ENCODE measurements around the gene TSTD2.
"Not testable (repeated sequence)": the region's sequence is repeated elsewhere in the genome, so short reads cannot be mapped to it uniquely, and the experiment has no call there.

The TSTD2 gene

DNA sequence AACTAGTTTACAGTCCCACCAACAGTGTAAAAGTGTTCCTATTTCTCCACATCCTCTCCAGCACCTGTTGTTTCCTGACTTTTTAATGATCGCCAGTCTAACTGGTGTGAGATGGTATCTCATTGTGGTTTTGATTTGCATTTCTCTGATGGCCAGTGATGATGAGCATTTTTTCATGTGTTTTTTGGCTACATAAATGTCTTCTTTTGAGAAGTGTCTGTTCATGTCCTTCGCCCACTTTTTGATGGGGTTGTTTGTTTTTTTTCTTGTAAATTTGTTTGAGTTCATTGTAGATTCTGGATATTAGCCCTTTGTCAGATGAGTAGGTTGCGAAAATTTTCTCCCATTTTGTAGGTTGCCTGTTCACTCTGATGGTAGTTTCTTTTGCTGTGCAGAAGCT is 51.6 kb downstream of the TSTD2 start:
- DNase-seq: not testable (repeated sequence)

DNA sequence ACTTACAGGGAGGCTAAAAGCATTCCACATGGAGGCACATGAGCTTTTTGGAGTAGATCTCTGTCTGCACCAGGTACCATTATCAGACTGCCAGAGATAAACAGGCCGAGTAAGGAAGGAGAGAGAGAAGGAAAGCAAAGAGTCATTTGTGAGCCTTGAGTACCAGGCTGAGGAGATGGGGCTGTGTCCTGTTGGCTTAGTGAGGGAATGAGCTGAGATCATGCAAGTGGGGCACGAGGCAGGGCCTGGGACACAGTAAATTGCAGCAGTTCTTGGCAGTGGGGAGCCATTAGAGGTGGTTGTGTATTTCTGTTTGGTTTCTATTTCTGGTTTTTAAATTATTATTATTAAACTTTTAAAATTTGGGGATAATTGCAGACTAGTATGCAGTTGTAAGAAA is 53.3 kb downstream of the TSTD2 start:
- DNase-seq: no peak

DNA sequence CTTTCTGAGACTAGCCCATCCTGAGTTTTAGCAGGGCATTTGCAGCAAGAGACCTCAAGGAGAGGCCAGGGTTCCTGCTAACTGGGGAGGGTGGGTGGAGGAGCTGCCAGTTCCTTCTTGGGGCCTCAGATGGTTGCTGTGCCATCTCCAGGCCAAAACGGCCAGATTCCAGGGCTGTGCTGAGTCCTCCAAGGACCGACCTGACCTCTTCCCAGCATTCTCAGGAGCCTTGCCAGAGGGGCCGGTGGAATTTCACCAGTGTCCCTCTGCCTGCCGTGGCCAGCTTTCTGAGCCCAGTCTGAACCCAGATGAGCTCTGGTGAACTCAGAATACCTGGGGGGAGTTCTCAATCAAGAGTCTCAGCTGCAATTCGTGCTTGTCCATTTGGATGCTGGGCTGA is 54.3 kb downstream of the TSTD2 start:
- no peak for DNase-seq

DNA sequence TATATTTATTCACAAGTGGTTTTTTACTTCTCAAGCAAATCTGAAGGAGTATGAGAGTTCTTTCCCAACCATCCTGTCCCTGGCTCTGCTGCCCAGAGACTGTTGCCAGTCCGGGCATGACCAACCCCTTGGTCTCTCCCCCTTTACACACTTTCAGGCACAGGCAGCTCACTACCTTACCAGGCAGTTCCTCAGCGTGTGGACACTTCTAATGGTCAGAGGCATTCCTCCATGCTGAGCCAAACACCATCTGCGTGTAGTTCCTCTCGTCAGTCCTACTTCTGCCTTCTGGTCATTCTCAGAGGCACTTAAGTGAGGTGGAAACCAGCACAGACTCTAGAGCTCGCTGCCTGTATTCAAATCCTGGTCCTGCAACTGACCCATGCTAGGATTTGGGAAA is 56.1 kb downstream of the TSTD2 start:
- no peak for DNase-seq

DNA sequence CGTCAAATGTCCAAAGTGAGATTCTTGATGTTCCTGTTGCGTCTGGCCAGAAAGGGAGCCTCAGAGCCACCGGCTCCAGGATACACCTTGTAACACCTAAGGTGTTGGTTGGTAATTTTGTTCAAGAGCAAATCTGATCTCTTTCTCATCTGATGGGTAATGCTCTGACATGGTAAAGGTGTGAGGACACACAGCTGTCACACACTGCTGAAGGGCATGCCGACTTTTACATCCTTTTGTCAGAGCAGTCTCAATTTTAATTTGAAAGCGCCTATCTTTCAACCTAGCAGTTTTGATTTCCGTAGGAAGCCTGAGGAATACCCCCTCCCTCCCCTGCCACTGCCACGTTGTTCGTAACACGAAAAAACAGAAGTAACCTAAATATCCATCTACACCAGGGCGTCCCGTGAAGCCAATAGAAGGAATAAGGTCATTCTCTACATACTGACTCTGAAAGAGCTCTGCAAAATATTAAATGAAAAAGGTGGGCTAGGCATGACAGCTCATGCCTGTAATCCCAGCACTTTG is 57.4 kb downstream of the TSTD2 start:
- no peak for DNase-seq

DNA sequence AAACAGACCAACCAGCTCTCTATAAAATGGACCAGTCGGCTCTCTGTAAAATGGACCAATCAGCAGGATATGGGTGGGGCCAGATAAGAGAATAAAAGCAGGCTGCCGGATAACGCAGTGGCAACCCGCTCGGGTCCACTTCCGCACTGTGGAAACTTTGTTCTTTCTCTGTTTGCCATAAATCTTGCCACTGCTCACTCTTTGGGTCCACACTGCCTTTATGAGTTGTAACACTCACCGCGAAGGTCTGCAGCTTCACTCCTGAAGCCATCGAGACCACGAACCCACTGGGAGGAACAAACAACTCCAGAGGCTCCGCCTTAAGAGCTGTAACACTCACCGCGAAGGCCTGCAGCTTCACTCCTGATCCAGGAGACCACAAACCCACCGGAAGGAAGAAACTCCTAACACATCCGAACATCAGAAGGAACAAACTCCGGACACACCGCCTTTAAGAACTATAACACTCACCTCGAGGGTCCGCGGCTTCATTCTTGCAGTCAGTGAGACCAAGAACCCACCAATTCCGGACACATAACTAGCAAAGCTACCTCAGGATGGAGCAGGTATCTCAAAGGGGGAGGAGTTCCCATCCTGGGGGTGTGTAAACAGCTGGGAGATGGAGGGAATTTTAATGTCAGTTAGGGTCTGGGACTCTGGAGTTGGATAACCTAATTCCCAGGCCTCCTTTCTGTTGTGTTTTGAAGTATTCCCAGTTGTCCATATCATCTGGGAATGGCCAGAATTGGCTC is 58.1 kb downstream of the TSTD2 start:
- DNase-seq: not testable (repeated sequence)

DNA sequence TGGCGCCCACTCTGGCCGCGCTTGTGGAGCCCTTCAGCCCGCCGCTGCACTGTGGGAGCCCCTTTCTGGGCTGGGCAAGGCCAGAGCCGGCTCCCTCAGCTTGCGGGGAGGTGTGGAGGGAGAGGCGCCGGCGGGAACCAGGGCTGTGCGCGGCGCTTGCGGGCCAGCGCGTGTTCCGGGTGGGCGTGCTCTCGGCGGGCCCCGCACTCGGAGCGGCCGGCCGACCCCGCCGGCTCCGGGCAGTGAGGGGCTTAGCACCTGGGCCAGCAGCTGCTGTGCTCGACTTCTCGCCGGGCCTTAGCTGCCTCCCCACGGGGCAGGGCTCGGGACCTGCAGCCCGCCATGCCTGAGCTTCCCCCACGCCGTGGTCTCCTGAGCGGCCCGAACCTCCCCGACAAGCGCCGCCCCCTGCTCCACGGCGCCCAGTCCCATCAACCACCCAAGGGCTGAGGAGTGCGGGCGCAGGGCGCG is 59.0 kb downstream of the TSTD2 start:
- not testable (repeated sequence) for DNase-seq

DNA sequence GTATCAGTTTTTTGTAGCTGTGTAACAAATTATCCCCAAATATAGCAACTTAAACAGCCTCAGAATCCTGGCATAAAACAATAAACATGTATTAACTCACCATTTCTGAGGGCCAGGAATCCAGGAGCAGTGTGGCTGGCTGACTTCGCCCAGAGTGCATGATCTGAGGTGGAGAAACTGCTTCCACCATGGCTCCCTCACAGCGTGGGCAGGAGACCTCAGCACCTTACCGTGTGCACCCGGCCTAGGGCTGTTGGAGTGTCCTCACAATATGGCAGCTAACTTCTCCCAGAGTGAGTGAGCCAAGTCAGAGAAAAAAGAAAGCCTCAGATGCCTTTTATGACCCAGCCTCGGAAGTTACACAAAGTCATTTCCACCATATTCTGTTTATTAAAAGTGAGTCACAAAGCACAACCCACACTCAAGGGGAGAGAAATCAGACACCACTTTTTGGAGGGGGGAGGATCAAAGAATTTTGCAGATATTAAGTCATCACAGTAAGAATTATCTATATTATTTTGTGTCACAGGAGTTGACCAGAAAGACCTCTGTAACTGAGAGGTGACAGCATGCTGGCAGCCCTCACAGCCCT is 59.6 kb downstream of the TSTD2 start:
- DNase-seq: no peak

DNA sequence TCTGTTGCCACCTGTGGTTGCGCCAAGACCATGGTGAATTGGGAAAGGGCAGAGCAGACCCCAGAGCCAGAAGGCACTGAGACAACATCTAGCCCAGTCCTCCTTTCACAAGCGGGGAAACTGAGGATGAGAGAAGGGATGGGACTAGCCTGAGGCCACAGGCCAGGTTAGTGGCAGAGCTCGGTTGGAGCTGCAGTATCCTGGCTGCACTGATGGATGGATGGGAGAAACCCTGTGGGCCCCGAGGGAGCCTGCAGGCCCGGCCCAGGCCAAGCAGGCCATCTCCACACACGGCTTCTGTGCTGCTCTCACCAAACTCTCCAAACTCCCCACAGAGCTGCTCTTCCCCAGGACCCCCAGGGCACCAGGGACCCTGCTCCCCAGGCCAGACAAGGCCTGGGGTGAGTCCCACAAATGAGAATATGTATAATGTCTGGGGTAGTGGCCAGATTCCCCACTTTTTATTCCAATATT is 60.2 kb downstream of the TSTD2 start:
- DNase-seq: no peak

DNA sequence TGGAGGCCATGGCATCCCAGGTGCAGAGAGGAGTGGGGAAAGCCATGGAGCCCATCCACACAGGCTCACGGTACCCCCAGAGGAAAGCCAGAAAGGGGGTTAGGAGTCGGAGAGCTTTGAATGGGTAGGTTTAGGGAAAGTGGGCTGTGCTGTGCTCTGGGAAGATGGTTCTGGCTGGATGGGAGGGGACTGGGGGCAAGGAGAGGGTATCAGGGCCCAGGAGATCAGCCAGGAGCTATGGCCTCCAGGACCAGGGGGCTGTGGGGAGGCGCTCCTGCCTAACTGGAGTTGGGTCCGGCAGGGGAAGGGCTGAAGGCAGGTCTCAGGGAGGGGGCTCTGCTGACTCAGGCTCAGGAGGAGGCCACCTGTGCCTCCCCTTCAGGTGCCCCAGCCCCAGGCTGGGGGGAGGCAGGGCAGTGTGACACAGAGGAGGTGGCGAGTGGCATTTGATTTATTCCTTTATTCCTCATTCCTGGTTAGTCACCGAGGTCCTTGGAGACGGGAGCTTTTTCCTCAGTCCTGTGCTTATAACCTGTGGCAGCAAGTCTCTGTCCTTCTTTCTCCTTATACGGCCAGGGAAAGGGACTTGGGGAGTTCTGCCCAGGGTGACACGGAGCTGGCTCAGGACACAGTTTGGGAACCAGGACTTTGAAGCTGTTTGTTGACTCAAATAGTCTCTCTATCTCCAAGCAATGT is 60.8 kb downstream of the TSTD2 start:
- no peak for DNase-seq

DNA sequence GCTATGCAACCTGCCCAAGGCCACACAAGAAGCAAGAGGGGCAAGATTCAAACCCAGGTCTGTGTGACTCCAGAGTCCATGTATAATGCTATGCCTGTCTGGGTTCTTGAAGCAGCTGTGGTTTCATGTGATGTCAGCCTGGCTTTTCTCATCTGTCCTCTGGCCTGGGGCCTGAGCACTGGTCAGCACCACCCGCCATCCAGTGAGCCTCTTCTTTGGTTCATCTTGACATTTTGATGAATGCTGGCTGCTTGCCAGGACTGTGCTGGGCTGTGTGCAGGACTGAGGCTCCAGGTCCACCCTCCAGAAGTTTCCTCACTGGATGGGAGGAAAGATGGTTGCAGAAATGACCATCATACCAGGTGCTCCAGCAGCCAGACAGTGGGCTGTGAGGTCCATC is 61.5 kb downstream of the TSTD2 start:
- no peak for DNase-seq

DNA sequence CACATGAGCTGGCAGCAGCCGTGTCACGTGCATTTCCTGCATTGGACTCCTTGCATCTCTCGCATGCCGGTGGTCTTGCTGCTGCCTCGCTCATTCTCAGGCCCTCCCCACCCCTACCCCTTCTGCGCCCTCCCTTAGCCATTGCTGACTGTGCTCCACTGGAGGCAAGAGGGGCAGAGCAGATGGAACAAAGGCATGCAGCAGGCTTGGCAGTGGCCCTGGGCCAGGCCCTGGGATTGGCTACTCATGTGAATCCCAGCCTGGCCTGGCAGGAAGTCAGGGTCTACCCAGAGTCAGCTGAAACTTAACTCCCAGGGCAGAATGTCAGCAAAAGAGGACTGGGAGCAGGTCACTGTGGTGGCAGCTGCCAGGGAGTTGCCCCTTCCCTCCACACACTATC is 62.3 kb downstream of the TSTD2 start:
- DNase-seq: no peak

DNA sequence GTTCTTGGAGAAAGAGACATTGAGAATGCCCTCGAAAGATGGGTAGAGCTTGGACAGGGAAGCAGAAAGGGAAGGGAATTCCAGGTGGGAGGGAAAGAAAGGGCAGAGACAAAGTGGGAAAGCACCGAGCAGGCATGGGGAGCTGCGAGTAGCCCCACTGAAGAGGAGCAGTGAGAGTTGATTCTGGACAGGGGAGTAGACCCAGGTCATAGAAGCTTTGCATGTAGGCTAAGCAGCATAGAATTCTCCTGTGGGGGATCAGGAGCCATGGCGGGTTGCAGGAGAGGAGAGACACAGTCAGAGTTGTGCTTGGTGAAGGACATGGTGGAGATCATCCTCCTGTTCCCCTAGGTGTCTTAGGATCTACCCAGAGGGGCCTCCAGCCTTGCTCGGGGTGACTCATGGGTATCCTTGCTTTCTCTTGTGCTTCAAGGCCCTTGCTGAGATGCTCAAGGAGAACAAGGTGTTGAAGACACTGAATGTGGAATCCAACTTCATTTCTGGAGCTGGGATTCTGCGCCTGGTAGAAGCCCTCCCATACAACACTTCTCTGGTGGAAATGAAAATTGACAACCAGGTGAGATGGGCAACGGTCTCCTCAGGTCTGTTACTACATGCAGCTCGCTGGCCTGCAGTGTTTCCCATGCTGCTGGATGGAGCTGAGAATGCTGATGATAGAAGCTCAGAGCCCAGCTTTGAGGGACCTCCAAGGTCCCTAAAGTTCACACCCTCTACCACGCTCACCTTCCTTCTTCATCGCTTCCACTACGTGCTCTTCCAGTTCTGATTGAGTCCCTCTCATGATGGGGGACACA is 64.5 kb downstream of the TSTD2 start:
- DNase-seq: no peak

DNA sequence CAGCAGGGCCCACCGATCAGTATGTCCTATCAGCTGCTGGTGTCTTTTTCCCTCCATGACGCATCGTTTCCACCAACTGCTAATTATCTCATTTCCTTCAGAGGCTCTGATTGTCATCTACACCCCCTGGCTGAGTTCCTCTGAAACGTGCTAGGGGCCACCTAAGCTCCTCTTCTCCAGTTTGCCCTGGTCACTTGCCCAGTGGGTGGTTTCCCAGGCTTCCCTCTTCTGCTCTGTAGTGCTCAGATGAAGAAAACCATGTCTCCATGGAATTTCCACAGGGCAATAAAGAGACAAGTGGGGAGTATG is 65.3 kb downstream of the TSTD2 start:
- DNase-seq: no peak

DNA sequence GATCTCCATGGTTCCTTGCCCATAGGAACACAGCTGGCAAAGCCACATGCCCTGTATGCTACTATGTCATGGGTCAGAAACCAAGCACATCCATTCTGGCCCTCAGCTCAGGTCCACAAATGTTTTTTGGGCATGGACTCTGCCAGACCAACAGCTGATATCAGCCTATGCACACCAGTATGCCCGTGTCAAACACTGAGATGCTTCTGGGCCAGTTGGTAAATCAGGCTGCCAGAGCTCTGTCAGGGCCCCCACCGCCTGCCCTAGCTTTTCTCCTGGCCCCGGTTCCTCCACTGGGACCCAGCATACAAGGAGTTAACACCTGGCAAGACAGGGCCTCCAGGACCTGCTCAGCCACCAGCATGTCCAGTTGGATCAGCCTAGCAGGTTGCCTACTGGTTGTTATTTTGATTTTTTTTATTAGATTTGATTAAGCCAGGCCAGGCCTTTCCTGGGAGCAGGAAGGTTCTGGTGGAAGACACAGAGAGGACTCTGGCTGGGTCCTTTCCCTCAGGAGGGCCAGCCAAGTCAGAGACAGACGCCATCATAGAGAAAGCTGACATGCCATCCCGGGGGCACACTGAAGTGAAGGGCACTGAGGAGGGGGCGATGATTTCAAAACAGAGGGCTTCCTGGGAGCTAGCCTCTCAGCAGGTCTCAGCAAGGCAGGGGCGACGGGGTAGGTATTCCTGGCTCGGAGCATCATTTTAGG is 65.8 kb downstream of the TSTD2 start:
- no peak for DNase-seq

DNA sequence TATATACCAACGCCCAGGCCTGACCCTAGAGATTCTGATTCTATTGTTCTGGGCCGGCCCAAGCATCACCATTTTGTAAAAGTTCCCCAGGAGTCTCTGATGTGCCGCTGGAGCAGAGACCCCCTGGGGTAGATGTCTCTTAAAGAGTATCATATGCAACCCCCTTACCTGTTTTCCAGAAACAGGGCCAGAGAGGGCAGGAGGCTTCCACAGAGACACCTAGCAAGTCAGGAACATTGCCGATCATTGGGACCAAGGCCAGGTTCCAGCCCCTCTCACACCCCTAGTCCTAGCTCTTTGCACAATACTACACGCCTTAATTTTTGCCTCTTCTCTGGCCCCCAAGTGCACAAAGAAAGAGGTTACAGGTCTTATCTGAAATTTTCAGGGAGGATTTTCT is 67.9 kb downstream of the TSTD2 start:
- no peak for DNase-seq

DNA sequence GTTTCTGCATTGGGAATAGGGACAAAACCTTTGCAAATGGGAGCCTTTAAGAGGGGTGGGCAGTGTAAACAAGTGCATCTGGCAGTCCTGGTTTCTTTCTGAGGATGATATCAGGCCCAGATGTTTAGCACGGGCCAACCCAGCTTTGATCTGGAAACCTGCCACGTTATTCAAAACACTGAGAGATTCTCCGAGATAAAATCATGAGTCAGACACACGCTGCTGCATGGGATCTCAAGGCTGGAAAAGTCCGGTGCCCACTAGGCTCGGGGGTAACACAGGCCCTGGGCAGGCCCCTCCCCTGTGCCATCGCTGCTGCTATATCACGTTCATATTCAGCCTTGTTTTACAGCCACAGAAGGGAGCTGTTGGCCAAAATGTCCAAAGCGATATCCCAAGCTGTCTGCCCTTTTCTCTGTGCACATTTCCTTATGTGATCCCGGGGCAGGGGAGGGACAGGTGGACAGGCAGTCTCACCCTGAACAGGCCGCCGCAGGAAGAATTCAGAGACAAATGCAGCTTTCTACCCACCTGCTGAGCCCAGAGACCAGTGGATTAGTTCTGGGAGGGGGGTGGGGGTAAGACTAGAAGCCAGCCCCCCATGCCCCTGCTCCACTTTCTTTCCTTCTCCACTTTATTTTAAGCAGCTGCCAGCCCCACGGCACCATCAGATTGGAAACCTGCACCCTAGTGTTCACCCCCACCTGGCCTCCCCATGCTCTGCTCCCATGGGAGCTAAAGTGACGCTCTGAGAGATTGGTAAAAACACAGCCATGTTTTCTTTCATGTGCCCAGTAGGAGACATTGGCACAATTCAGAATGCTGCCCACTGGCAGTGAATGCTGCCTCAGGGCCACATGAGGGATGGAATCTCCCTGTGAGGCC is 68.6 kb downstream of the TSTD2 start:
- DNase-seq: peak; percentile 77

DNA sequence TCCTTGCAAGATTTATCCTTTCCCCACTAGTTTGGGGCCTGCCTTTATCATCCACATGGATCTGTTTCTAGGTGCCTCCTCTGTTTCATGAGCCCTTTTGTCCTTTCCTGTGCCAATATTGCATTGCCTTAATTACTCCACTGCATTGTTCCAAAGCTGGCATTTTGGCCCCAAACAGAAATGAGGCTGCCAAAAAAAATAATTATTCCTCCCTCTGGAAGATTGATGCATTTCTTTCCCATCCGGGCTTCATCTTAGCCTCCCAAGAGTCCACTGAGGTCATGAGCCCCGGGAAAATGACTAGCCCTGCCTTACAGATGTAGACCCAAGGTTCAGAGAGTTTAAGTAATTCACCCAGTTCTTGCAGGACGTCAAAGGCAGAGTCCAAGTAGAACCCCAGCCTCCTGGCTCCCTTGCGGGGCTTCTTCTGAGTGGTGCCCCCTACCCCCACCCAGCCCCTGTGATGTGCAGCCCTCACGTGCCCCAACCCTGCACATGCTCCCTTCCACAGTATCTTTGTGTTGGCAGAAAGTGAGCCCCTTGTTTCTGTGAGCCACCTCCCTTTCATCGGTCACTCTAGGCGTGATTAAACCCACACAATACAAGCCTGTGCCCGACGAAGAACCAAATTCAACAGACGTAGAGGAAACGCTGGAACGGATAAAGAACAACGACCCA is 69.6 kb downstream of the TSTD2 start:
- DNase-seq: no peak

DNA sequence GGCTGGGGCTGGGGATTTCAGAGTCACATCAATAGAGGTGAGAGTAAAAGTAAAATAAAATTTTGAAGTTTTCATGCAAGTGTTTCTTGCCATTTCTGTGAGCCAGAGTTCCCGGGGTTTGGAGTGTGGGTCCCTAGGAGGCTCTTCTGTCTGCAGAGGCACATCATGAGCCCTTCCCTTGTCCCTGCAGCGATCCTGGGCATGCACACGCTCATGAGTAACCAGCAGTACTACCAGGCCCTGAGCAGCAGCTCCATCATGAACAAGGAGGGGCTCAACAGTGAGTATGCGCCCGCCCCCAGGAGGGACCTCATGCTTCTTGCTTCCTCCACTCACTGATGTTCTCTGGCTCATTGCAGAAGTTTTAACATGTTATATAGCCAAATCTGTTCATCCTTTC is 70.6 kb downstream of the TSTD2 start:
- no peak for DNase-seq

DNA sequence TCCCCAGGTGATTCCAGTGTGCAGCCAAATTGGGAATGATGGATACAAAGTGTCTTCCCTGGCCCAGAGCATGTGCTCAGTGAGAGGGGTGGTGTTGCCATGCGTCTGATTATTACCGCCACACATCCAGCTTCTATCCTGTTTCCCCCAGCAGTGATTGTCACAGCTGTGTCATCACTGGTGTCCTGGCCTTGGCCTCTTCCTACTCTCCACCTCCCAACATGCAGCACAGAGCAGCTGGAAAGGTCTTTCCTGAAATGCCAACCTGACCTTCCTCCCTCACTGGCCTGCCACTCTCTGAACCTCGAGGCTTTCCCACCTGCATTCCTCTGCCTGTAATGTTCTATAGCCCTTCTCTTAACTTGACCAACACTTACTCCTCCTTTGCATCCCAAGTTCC is 71.7 kb downstream of the TSTD2 start:
- no peak for DNase-seq

DNA sequence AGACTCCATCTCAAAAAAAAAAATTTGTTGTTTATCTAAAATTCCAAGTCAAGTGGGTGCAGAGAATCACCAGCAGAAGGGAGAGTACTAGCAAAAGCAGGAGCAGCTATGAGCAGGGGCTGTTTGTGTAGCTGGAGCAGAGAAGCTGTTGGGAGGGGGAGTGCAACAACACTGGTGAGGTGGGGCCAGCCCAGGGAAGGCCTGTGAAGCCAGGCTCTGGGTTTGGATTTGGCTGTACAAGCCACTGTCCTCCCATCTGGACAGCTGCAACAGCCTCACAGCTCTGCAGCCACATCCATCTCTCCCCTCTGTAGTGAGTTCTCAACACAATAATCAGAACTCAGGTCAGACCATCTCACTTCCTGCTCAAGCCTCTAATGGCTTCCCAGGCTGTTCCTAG is 72.3 kb downstream of the TSTD2 start:
- no peak for DNase-seq

All from NCI-H2171 (cell line).